D721Med (cell line): Measurements from ENCODE around the gene IKBKE.

Source experiments
- DNase-seq: peaks from one replicate; pipeline ENCODE4 v3.0.0; 2011; ENCODE audit warnings: low spot score; ENCODE audit not compliant: insufficient read length
- FAIRE-seq: peaks from 2 replicates; lab custom pipeline; 2011; peaks lifted over from hg19 to GRCh38; lab: Jason Lieb, UNC
- TF ChIP-seq, protein P1 (sequence below): IDR thresholded peaks from 2 replicates; pipeline ENCODE4 v1.5.1; 2012; ENCODE audit warnings: mild to moderate bottlenecking, control low read depth; ENCODE audit not compliant: insufficient read depth; ENCODE audit errors: missing control alignments

IKBKE gene

DNA sequence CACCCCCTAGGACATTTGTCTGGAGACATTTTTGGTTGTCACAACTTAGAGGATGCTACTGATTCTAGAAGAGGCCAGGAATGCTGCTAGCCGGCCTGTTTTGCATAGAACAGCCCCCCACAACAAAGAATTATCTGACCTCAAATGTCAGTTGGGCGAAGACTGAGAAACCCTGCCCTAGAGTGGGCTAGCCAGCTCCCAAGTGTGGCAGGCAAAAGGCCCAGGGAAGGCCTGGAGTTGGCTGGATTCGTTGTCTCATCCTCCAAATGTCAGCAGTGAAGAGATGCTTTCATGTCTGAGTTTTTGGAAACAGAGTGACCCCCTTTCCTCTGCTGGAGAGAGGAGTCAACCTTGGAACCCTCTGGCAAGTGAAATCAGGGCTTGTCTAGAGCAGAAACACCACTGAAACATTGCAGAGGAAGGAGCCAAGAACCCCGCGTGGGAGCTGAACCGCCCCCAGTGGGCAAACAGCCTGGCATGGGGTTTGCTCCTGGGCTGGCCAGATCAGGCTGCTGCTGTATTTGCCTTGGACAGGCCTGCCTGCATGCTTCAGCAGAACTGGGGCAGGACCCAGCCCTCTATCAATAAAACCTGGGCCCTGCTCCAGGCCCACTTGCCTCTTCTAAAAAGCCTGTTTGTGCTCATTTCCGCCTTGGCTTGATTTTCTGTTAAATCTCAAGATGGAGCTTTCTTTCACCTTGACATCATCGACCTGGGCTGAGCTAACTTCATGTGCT, 69.9 kb downstream of the IKBKE start:
- DNase-seq (no peak), FAIRE-seq (no peak)
- TF ChIP-seq, protein P1, sequence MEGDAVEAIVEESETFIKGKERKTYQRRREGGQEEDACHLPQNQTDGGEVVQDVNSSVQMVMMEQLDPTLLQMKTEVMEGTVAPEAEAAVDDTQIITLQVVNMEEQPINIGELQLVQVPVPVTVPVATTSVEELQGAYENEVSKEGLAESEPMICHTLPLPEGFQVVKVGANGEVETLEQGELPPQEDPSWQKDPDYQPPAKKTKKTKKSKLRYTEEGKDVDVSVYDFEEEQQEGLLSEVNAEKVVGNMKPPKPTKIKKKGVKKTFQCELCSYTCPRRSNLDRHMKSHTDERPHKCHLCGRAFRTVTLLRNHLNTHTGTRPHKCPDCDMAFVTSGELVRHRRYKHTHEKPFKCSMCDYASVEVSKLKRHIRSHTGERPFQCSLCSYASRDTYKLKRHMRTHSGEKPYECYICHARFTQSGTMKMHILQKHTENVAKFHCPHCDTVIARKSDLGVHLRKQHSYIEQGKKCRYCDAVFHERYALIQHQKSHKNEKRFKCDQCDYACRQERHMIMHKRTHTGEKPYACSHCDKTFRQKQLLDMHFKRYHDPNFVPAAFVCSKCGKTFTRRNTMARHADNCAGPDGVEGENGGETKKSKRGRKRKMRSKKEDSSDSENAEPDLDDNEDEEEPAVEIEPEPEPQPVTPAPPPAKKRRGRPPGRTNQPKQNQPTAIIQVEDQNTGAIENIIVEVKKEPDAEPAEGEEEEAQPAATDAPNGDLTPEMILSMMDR, result no peak

DNA sequence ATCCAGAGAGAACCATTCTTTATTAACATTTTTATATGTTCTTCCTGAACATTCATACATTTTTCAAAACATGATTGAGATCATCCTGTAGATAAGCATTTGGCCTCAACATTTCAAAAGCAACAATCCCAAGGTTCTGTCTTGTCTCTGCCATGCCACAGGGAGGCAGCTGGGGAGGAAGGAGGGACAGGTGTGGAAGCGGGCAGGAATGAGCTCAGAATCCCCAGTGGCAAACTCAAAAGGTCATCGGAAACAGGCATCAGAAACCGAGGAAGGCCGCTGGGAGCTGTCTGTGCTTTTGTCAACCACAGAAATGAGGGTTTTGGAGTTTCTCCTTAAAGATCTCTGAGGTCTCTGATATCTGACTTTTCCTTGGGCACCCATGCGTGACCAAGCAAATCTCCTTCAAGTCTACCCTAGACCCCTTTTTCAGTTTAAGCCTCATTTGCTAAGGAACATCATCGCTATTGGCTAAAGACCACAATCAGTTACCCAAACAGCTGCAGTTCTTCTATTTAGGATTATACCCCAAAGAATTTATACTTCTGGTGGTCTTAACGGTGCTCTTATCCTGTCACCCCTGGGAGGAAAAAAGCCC, 71.1 kb downstream of the IKBKE start:
- no peak for DNase-seq
- TF ChIP-seq, protein P1, result no peak
- no peak for FAIRE-seq

DNA sequence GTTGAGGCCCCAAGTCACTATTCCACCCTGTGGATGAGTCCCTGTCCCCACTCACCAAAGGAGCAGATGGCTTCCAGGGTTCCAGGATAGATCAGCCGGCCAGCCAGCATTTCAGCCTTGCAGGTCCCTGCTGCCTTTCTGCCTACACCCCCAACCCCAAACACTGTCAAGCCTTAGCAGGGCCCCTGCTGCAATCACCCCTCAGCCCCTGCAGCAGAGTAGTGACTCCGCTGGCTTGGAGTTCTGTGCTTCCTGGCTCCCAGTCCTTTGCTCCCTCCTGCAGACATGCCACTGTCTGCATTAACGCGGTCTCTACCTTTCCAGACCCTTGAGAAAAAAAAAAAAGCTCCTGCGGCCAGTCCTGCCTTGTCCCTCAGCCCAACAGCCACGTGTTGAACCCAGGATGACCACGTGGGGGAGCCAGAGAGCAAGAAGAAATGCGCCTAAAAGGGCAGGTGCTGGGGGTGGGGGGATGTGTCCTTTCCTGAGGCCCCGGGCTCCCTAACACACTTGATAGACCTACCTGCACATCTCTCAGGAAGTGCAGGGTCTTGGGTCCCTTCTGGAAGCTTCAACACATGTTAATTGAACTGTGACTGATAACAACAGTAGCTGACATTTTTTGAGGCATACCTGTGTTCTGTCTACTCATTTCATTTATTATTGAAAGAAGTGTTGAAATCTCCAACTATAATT, 74.4 kb downstream of the IKBKE start:
- TF ChIP-seq, protein P1, result peak; percentile 98
- FAIRE-seq, result no peak
- DNase-seq, result peak; percentile 74

DNA sequence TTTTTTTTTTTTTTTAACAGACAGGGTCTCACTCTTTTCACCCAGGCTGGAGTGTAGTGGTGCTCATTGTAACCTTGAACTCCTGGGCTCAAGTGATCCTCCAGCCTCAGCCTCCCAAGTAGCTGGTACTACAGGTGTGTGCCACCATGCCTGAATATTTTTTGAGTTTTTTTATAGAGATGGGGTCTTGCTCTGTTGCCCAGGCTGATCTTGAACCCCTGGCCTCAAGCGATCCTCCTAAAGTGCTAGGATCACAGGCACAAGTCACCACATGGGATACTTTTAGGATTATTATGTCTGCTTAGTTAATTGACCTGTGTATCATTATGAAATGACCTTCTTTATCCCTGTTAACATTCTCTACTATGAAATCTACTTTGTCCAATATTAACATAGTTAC, 75.1 kb downstream of the IKBKE start:
- DNase-seq (no peak), FAIRE-seq (no peak)
- TF ChIP-seq, protein P1, result no peak
